ENCODE results near the gene NOL4L.

Gene NOL4L

DNA sequence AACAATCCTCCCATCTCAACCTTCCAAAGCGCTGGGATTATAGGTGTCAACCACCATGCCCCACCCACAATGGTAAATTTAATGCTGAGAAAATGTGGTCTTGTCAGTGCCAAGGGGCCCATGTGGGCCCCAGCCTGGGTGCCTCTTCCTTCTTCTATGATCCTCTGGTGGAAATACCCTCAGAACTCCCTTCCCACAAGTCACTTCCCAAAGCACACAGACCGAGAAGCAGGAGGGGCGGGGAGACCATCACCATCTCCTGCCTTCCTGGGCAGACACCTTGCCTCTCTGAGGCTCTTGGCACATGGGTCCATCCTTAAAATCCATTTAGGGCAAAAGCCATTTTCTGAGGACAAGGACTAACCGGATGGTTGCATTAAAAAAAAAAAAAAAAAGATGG, 59.0 kb downstream of the NOL4L start:
- no peak overlapping the region for H3K27ac ChIP-seq (ENCODE audit: low read depth, low read length)
- H3K9me3 ChIP-seq (ENCODE audit: insufficient read depth, low read depth, low read length): no peaks in the 10 kb centered on the region
- no peak overlapping the region for H3K9ac ChIP-seq (ENCODE audit: low read depth, low read length)
- H3K27me3 ChIP-seq (ENCODE audit: insufficient read depth, low read length): peaks cover 22% of the 10 kb centered on the region; the same call in 1 of the 2 replicates
- H3K4me3 ChIP-seq (ENCODE audit: low read length): no peak overlapping the region
- H3K36me3 ChIP-seq (ENCODE audit: insufficient read depth, low read length): no peaks in the 10 kb centered on the region
- H3K4me1 ChIP-seq (ENCODE audit: insufficient read depth, low read length): no peaks in the 10 kb centered on the region
- WGBS: 95% methylated on average over 4 of the region's 4 CpGs

DNA sequence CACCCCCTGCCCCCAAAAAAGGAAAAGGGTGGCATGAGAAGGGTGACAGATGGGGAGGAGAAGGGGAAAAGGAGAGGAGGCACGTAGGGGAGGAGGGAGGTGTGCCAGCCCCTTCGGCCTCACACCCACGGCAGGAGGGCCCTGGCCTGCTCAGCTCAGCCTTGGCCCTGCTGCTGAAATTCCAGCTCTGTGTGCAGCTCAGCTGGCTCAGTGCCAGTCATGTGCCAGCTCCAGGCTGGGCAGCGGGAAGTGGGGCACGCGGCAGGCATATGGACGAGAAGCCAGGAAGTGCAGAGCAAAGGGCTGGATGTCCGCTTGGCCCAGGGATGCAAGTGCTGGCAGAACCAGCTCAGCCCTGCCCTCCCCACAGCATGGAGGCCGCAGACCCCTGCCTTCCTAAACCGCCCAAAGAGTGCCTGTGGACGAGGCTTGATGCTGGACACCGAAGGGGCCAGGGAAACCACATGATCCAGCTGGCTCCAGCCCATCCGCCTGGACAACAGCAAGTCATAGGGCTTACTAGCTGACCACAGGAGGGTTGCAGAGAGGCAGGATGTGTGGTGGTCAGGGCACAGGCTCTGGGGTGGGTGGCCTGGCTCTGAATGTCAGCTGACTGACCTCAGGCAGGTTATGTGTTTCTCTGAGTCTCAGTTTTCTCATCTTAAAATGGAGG, 60.2 kb downstream of the NOL4L start:
- no peaks in the 10 kb centered on the region for H3K36me3 ChIP-seq (ENCODE audit: insufficient read depth, low read length)
- no peak overlapping the region for H3K4me3 ChIP-seq (ENCODE audit: low read length)
- no peaks in the 10 kb centered on the region for H3K4me1 ChIP-seq (ENCODE audit: insufficient read depth, low read length)
- no peak overlapping the region for H3K9ac ChIP-seq (ENCODE audit: low read depth, low read length)
- H3K9me3 ChIP-seq (ENCODE audit: insufficient read depth, low read depth, low read length): no peaks in the 10 kb centered on the region
- WGBS: 90% methylated on average over 13 of the region's 13 CpGs
- peaks cover 22% of the 10 kb centered on the region; the same call in 1 of the 2 replicates for H3K27me3 ChIP-seq (ENCODE audit: insufficient read depth, low read length)
- no peak overlapping the region for H3K27ac ChIP-seq (ENCODE audit: low read depth, low read length)

DNA sequence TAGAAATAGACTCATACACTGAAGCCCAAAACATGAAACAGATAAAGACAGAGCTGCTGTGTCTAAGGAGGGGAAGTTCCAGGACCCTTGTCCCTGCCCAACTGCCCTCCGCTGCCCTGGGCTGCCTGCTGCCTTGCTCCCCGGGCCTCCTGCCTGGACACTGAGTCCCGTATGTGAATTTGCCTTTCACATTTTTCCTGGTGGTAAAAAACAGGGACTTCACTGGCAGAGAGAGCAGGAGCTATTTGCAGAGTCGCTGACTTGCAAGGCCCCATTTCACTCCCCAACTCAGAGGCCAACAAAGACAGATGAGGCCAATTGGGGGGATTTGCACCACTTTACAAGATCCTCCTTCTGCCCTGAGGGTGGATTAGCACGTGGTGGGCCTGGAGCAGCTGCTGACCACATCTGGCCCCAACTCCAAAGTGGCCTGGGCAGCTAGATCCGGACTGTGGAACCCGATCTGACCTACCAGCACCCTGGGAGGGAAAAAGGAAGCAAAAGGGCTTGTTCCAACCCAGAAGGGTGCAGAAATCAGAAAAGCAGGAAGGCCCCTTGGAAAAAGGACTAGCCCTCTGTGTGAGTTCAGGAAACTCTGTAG, 61.4 kb downstream of the NOL4L start:
- no peak overlapping the region for H3K27ac ChIP-seq (ENCODE audit: low read depth, low read length)
- H3K36me3 ChIP-seq (ENCODE audit: insufficient read depth, low read length): no peaks in the 10 kb centered on the region
- H3K9ac ChIP-seq (ENCODE audit: low read depth, low read length): no peak overlapping the region
- H3K4me3 ChIP-seq (ENCODE audit: low read length): no peak overlapping the region
- WGBS: 77% methylated on average over 7 of the region's 7 CpGs
- H3K27me3 ChIP-seq (ENCODE audit: insufficient read depth, low read length): peaks cover 14% of the 10 kb centered on the region; the same call in 1 of the 2 replicates
- H3K9me3 ChIP-seq (ENCODE audit: insufficient read depth, low read depth, low read length): no peaks in the 10 kb centered on the region
- H3K4me1 ChIP-seq (ENCODE audit: insufficient read depth, low read length): no peaks in the 10 kb centered on the region

DNA sequence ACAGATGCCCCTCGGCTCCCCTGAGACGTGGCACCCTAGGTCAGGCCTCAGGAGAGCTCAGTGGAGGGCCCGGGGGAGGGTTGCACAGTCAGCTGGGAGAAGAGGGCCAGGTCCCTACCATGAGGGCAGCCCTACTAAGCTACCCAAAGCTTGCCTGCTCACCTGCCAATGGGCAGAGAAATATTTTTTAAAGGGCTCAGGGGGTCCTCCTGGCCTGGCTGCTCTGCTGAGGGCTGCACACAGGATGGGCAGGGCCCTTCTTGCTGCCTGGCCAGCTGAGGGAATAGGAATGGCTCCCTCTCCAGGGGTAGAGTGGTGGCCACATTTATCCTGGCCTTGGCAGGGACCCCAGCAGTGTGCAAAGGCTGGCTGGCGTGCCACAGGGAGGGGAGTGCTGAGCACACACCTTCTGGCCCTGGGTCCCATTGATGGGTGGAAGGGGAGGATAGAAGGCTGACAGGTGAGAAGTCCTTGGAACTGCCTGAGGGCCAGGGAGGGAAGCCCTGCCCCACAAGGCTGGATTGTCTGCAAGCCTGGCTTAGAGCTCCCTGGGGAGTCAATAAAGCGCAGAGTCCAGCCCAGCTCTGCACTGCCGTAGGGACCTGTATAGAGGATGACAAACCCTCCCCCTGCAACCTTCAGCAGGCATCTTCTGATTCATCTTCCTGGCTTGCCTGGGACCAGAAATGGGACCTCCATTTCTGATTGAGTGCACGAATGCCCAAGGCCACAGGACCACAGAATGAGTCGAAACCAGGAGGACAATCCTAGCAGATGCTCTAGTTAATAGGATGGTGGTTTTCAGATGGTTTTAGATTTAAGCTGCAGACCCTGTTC, 62.1 kb downstream of the NOL4L start:
- no peaks in the 10 kb centered on the region for H3K9me3 ChIP-seq (ENCODE audit: insufficient read depth, low read depth, low read length)
- no peak overlapping the region for H3K27ac ChIP-seq (ENCODE audit: low read depth, low read length)
- no peak overlapping the region for H3K4me3 ChIP-seq (ENCODE audit: low read length)
- no peaks in the 10 kb centered on the region for H3K36me3 ChIP-seq (ENCODE audit: insufficient read depth, low read length)
- WGBS: 85% methylated on average over 8 of the region's 8 CpGs
- H3K27me3 ChIP-seq (ENCODE audit: insufficient read depth, low read length): peaks cover 7% of the 10 kb centered on the region; the same call in 1 of the 2 replicates
- no peak overlapping the region for H3K9ac ChIP-seq (ENCODE audit: low read depth, low read length)
- H3K4me1 ChIP-seq (ENCODE audit: insufficient read depth, low read length): no peaks in the 10 kb centered on the region

DNA sequence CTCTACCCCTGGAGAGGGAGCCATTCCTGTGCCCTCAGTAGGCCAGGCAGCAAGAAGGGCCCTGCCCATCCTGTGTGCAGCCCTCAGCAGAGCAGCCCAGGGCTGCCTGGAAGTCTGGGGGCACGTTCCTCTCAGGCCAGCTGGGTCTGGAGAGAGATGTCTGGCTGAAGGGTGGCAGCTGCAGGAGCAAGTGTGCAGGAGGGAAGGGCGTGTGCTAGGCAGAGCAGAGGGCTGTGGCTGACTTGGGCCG, 62.7 kb downstream of the NOL4L start:
- no peaks in the 10 kb centered on the region for H3K4me1 ChIP-seq (ENCODE audit: insufficient read depth, low read length)
- H3K36me3 ChIP-seq (ENCODE audit: insufficient read depth, low read length): no peaks in the 10 kb centered on the region
- H3K9ac ChIP-seq (ENCODE audit: low read depth, low read length): no peak overlapping the region
- no peaks in the 10 kb centered on the region for H3K9me3 ChIP-seq (ENCODE audit: insufficient read depth, low read depth, low read length)
- H3K27me3 ChIP-seq (ENCODE audit: insufficient read depth, low read length): peaks cover 3% of the 10 kb centered on the region; the same call in 1 of the 2 replicates
- H3K4me3 ChIP-seq (ENCODE audit: low read length): no peak overlapping the region
- no peak overlapping the region for H3K27ac ChIP-seq (ENCODE audit: low read depth, low read length)
- 83% methylated on average over 3 of the region's 3 CpGs for WGBS

DNA sequence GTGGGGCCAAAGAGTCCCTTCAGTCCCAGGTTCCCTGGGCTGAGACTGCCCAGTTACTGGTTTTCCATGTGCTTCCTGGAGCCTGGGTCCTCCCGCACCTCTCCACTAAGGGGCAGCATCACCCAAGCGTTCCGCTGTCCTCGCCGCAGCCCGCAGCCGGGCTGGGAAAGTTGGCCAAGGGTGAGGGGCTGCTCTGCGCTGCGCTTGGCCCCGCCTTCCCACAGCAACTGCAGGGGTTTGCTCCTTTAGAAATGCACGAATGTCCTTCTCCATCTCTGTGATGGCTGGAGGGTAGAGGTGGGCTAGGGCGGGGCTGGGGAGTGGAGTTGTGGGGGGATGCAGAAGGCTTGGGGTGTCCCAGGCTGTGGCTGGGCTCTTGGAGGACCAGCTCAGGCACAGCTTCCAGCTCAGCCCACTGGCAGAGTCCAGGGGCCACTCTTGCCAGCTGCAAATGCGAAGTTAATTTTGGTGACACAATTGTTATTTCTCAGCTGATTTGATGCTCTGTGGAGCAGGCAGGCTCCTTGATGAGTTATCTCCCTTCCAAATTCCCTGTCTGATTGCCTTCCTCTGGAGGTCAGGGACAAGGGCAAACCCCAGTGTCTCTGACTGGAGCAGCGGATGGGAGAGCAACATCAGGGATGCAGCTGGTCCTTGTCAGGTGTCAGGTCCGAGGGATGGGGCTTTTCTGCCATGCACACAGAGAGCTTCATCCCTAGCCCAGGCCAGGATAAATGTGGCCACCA, 63.2 kb downstream of the NOL4L start:
- no peak overlapping the region for H3K9ac ChIP-seq (ENCODE audit: low read depth, low read length)
- H3K4me3 ChIP-seq (ENCODE audit: low read length): no peak overlapping the region
- no peaks in the 10 kb centered on the region for H3K36me3 ChIP-seq (ENCODE audit: insufficient read depth, low read length)
- H3K9me3 ChIP-seq (ENCODE audit: insufficient read depth, low read depth, low read length): no peaks in the 10 kb centered on the region
- 17% methylated on average over 15 of the region's 15 CpGs for WGBS
- H3K4me1 ChIP-seq (ENCODE audit: insufficient read depth, low read length): no peaks in the 10 kb centered on the region
- no peak overlapping the region for H3K27ac ChIP-seq (ENCODE audit: low read depth, low read length)
- H3K27me3 ChIP-seq (ENCODE audit: insufficient read depth, low read length): no peaks in the 10 kb centered on the region

DNA sequence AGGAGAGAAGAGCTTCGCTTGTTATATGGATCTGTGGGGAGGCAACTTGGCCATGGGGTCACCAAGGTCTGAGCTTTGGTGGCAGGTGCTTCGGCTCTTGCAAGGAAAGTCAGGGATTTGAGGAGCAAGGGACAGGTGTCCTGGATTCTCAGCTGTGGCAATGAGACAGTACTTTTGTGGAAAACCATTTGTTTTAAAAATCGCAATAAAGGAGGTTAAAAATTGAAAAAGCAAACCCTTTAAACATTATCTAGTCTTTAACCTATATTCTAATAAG, 64.3 kb downstream of the NOL4L start:
- WGBS: 95% methylated on average over 2 of the region's 3 CpGs
- no peak overlapping the region for H3K9ac ChIP-seq (ENCODE audit: low read depth, low read length)
- H3K36me3 ChIP-seq (ENCODE audit: insufficient read depth, low read length): no peaks in the 10 kb centered on the region
- no peak overlapping the region for H3K27ac ChIP-seq (ENCODE audit: low read depth, low read length)
- no peaks in the 10 kb centered on the region for H3K9me3 ChIP-seq (ENCODE audit: insufficient read depth, low read depth, low read length)
- no peaks in the 10 kb centered on the region for H3K27me3 ChIP-seq (ENCODE audit: insufficient read depth, low read length)
- H3K4me1 ChIP-seq (ENCODE audit: insufficient read depth, low read length): no peaks in the 10 kb centered on the region
- H3K4me3 ChIP-seq (ENCODE audit: low read length): no peak overlapping the region

DNA sequence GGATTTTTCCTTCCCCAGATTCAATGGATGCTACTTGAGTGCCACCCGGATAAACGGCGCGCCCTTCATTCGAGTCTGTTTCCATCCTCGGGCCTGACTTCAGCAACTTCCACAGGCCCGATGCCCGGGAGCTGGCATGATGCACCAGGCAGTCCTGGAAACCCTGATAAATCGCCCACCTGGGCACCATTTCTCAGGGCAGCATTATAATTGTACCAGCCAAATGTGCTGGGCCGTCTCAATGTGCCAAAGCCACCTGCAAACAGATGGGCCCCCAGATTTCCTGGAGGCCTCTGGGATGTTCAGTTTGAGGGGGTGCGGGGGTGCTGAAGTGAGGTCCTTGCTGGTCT, 65.8 kb downstream of the NOL4L start:
- Histone ChIP-seq H3K4me1 (ENCODE audit: insufficient read depth, low read length) (no peaks in the 10 kb centered on the region), H3K9ac (ENCODE audit: low read depth, low read length) (no peak overlapping the region), H3K9me3 (ENCODE audit: insufficient read depth, low read depth, low read length) (no peaks in the 10 kb centered on the region), H3K36me3 (ENCODE audit: insufficient read depth, low read length) (no peaks in the 10 kb centered on the region), H3K27ac (ENCODE audit: low read depth, low read length) (no peak overlapping the region), H3K4me3 (ENCODE audit: low read length) (no peak overlapping the region), H3K27me3 (ENCODE audit: insufficient read depth, low read length) (no peaks in the 10 kb centered on the region)
- WGBS: 93% methylated on average over 11 of the region's 11 CpGs

DNA sequence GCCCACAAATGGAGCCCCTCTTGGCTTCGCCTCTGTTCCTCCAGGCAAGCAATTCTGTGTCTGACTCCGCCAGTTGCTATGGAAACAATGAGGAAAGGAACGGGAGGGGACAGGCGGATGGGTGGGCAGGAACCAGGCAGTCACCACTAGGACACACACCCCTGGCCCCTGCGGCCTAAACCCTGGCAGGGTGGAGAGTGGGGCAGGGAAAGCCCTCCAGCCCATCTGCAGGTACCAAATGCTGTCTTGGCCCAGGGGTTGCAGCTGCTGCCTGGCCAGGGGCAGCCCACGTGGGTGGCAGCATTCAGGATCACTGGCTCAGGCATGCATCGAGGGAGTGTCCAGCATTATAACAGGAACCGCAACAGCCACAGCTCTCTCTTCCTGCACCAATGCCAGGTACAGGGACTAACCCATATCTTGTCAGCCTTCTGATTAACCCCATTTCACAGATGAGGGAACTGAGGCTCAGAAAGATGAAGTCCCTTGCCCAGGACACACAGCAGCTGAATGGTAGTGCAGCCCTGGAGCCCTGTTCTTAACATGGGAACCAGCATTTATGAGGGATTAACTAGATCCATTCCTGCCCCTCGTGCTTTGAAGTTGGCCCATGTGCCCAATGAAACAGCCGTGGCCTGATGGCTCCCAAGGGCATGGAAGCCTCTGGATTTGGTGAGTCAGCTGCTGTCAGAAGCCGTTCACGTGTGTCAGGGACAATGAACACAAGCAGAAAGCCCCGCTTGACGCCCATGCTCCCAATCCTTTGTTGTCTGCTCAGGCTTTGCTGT, 66.3 kb downstream of the NOL4L start:
- Histone ChIP-seq H3K4me3 (ENCODE audit: low read length) (no peak overlapping the region), H3K27me3 (ENCODE audit: insufficient read depth, low read length) (no peaks in the 10 kb centered on the region), H3K4me1 (ENCODE audit: insufficient read depth, low read length) (no peaks in the 10 kb centered on the region), H3K27ac (ENCODE audit: low read depth, low read length) (no peak overlapping the region), H3K9me3 (ENCODE audit: insufficient read depth, low read depth, low read length) (no peaks in the 10 kb centered on the region), H3K9ac (ENCODE audit: low read depth, low read length) (no peak overlapping the region), H3K36me3 (ENCODE audit: insufficient read depth, low read length) (no peaks in the 10 kb centered on the region)
- WGBS: 87% methylated on average over 14 of the region's 14 CpGs

DNA sequence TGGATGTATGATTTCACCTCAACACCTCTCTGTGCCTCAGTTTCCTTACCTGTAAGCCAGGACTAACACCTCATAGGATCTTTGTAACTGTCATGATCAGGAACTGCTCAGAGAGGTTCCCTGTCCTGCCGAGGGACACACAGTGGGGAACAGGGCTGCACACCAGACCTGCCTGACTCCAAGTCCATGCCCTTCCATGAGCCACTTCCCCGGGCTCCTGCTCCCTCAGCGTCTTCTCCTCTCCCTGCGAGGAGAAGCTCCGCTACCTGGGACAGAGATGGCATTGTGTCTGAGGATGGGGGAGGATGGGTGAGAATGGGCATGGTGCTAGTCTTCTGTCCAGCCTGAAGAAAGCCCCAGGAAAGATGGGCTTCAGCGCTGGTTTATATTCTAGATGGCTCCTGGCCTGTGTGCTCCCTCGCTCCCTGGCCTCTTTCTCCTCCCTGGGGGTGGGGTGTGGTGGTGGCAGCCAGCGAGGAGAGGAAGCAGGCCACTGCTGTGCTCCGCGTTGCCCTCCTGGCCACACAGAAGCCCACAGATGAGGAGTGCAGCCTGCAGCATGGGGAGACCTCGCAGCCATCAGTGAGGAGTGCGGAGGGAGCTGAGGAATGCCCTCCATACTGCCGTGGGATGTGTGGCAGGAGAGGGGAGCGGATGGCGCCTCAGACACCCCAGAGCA, 67.1 kb downstream of the NOL4L start:
- H3K36me3 ChIP-seq (ENCODE audit: insufficient read depth, low read length): no peaks in the 10 kb centered on the region
- no peaks in the 10 kb centered on the region for H3K4me1 ChIP-seq (ENCODE audit: insufficient read depth, low read length)
- H3K9me3 ChIP-seq (ENCODE audit: insufficient read depth, low read depth, low read length): no peaks in the 10 kb centered on the region
- H3K4me3 ChIP-seq (ENCODE audit: low read length): no peak overlapping the region
- H3K27ac ChIP-seq (ENCODE audit: low read depth, low read length): no peak overlapping the region
- no peak overlapping the region for H3K9ac ChIP-seq (ENCODE audit: low read depth, low read length)
- 90% methylated on average over 15 of the region's 15 CpGs for WGBS
- H3K27me3 ChIP-seq (ENCODE audit: insufficient read depth, low read length): no peaks in the 10 kb centered on the region

All from HUES64 (cell line).